ENCODE data around the gene MT1M.

GRCh38 chr16:56645311-56645710 is 12.9 kb downstream of the MT1M start:
- TF ChIP-seq, protein P1, sequence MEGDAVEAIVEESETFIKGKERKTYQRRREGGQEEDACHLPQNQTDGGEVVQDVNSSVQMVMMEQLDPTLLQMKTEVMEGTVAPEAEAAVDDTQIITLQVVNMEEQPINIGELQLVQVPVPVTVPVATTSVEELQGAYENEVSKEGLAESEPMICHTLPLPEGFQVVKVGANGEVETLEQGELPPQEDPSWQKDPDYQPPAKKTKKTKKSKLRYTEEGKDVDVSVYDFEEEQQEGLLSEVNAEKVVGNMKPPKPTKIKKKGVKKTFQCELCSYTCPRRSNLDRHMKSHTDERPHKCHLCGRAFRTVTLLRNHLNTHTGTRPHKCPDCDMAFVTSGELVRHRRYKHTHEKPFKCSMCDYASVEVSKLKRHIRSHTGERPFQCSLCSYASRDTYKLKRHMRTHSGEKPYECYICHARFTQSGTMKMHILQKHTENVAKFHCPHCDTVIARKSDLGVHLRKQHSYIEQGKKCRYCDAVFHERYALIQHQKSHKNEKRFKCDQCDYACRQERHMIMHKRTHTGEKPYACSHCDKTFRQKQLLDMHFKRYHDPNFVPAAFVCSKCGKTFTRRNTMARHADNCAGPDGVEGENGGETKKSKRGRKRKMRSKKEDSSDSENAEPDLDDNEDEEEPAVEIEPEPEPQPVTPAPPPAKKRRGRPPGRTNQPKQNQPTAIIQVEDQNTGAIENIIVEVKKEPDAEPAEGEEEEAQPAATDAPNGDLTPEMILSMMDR (conservative IDR thresholded peaks at IDR 0.05), result no peak
- TF ChIP-seq EZH2 (IDR thresholded peaks at IDR 0.05; ENCODE audit: low read depth), result no peak

All from PC-9 (cell line).